SH-SY5Y (cell line): Measurements from ENCODE around the gene USP47.

ENCODE experiments used
- GATA2 ChIP-seq: IDR thresholded peaks from 2 replicates; pipeline ENCODE4 v1.6.1; 2011; ENCODE audit warnings: mild to moderate bottlenecking, low read depth, low read length
- GATA3 ChIP-seq: IDR thresholded peaks from 2 replicates; pipeline ENCODE4 v1.6.1; 2011; ENCODE audit warnings: low read depth, mild to moderate bottlenecking, low read length, moderate library complexity

Gene USP47

GRCh38 chr11:11845071-11845470 lies 3.3 kb downstream of the USP47 start:
- TF ChIP-seq GATA3 (no peak), GATA2 (no peak)

GRCh38 chr11:11845551-11845950 lies 3.8 kb downstream of the USP47 start:
- TF ChIP-seq GATA3 (no peak), GATA2 (no peak)

- TF ChIP-seq GATA3 (no peak), GATA2 (no peak)
Observed at GRCh38 chr11:11847082-11847481, 5.3 kb downstream of the USP47 start.

- TF ChIP-seq GATA2 = no peak
- TF ChIP-seq GATA3 = no peak
Observed at GRCh38 chr11:11848891-11849746, 7.3 kb downstream of the USP47 start.

- TF ChIP-seq GATA3 (no peak), GATA2 (no peak)
Observed at GRCh38 chr11:11850668-11851067, 8.9 kb downstream of the USP47 start.

- no peak for TF ChIP-seq GATA3
- TF ChIP-seq GATA2 = no peak
Observed at GRCh38 chr11:11856638-11857037, 14.9 kb downstream of the USP47 start.

- no peak for TF ChIP-seq GATA2
- TF ChIP-seq GATA3 = no peak
Observed at GRCh38 chr11:11857769-11858168, 16.0 kb downstream of the USP47 start.

GRCh38 chr11:11858676-11859075 lies 16.9 kb downstream of the USP47 start:
- TF ChIP-seq GATA2 (no peak), GATA3 (no peak)

GRCh38 chr11:11860103-11860979 lies 18.6 kb downstream of the USP47 start:
- TF ChIP-seq GATA3 (no peak), GATA2 (no peak)

- no peak for TF ChIP-seq GATA2
- TF ChIP-seq GATA3 = no peak
Observed at GRCh38 chr11:11862999-11863398, 21.2 kb downstream of the USP47 start.

GRCh38 chr11:11864332-11864731 lies 22.6 kb downstream of the USP47 start:
- TF ChIP-seq GATA3 (no peak), GATA2 (no peak)

- no peak for TF ChIP-seq GATA2
Observed at GRCh38 chr11:11864803-11865202, 23.0 kb downstream of the USP47 start.

GRCh38 chr11:11865449-11865848 lies 23.7 kb downstream of the USP47 start:
- TF ChIP-seq GATA2 = no peak
- TF ChIP-seq GATA3 = no peak

- TF ChIP-seq GATA3 = no peak
- no peak for TF ChIP-seq GATA2
Observed at GRCh38 chr11:11866203-11866602, 24.4 kb downstream of the USP47 start.

- no peak for TF ChIP-seq GATA2
- TF ChIP-seq GATA3 = no peak
Observed at GRCh38 chr11:11867720-11868119, 25.9 kb downstream of the USP47 start.
